Activated naive CD4-positive, alpha-beta T cell treated with anti-CD3 and anti-CD28 coated beads, Interleukin-2, amount 50 U/mL, for 16 hours (primary cell): ENCODE results near the gene KRT85.

ENCODE experiments used
- DNase-seq: peaks from one replicate; pipeline ENCODE4 v3.0.0-alpha.2; 2020

KRT85 gene

DNA sequence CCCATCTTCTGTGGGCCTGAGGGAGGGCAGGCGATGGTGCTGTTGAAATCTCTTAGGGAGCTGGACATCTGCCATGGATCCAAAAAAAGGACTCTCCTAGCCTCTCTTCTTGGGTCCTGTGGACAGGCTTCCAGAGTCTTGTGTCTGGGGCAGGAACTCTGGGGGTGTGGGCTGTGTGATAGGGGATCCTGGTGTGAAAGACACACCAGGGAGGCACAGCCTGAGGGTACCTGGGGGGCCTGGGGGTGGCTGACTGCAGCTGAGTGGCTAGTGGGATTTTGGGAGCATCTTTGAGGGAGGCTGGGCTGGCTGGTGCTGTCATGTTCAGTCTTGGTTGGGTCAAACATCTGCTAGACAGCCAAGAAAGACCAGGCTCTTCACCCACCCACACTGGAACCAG, 44.3 kb downstream of the KRT85 start:
- DNase-seq = no peak

DNA sequence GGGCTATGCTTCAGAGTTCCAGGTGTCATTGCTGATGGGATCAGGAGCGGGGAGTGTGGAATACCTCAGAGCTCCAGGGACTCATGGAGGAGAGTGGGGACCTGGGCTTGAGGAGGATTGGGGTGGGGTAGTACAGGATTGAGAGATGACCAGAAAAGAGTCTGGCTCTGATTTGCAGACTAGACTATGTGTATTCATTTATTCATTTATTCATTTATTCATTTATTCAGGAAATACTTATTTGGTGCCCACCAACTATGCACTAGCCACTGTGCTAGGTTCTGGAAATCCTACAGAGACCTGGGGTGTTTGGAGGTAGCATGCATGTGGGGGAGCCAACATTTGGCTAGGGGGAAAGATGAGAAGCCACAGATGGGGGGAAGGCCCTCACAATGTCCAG, 45.2 kb downstream of the KRT85 start:
- no peak for DNase-seq

DNA sequence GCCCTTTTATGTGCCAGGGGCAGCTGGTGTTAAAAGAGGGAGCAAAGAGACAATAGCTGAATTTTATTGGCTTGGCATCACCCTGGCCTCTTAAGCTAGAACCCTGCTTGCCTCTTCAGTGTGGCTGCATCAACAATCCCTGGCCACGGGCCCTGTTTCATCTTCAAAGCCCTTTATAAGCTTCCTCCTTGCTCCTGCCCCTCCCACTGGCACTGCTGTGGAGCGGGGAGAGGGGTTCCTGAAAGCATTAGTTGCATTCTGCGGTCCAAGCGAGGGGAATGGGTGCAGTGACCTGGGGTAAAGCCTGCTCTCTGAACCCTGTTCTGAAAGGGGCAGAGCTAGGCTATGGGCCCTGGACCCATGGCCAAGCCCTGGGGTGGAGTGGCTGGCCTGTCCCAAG, 45.9 kb downstream of the KRT85 start:
- no peak for DNase-seq

DNA sequence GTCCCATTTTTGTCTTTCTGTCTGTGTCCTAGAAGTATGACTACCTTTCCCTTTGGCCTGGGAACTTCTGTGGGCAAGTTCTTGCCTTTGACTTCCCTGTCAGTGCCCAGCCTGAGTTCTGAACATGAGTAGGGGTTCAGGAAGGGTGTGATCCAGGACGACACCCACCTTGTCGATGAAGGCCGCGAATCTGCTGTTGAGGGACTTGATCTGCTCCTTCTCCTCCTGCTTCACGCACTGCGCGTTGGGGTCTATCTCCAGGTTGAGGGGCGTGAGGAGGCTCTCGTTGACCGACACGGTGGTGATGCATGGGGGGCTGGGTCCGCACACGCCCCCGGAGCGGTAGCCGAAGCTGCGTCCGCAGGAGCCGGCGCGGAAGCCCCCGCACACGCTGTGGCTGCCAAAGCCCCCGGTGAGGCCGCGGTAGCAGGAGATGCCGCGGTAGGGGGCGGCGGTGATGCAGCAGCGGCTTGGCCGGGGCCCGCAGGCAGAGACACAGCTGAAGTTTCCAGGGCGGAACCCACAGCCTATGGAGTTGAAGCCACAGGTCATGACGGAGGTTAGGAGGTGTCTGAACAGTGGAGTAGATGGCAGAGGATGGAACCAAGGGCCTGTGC, 46.4 kb downstream of the KRT85 start, which contains the start of gene KRT83:
Gene KRT83, minus strand, starts transcription at position 615 of the 617 bp plus-strand sequence. Its CDS starts 63 bp downstream, at position 552.
- no peak for DNase-seq

- no peak for DNase-seq
Measured at GRCh38 chr12:52319097-52319496, 48.2 kb downstream of the KRT85 start.

GRCh38 chr12:52318241-52318990, 48.9 kb downstream of the KRT85 start:
- DNase-seq = no peak

DNA sequence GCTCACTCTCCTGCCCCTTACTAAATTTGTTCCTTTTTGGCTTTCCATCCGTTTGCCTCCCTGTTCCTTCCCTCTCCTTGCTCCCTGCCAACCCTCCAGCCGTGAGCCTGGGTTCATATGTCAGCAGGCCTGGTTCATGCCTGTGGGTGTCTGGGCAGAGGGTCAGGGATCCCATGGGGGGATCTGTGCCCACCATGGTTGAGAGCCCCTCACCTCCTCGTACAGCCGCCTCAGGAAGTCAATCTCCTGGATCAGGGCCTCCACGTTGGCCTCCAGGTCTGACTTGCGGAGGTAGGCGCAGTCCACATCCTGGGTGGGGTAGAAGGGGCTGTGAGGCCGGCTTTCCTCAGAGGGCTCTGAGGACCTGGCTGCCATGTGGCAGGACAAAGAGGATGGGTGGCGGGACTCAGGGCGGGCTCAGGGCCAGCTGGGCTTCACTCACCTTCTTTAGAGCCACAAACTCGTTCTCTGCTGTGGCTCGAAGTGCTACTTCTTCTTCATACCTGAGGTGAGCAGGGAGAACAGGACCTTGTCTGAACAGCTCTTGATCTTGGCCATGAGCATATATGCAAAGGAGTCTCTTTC, 49.7 kb downstream of the KRT85 start:
- no peak for DNase-seq

- DNase-seq = no peak
Measured at GRCh38 chr12:52316701-52317100, 50.6 kb downstream of the KRT85 start.

DNA sequence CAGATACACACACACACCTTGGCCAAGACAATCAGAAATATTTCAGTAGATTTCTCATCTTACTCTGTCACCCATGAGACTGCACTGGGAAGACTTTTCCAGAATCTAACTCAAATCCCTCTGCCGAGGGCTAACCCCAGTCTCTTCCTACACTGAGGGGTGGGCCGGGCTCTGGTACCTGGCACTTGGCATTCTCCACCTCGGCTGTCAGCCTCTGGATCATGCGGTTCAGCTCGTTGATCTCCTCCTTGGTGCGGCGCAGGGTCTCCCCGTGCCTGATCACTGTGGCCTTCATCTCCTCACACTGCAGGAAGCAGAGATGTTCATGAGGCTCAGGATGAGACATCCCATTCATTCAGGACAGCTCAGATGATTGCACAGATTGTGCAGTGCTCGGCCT, 51.0 kb downstream of the KRT85 start:
- no peak for DNase-seq

- DNase-seq = peak; percentile 33
Measured at GRCh38 chr12:52315721-52316120, 51.6 kb downstream of the KRT85 start.

DNA sequence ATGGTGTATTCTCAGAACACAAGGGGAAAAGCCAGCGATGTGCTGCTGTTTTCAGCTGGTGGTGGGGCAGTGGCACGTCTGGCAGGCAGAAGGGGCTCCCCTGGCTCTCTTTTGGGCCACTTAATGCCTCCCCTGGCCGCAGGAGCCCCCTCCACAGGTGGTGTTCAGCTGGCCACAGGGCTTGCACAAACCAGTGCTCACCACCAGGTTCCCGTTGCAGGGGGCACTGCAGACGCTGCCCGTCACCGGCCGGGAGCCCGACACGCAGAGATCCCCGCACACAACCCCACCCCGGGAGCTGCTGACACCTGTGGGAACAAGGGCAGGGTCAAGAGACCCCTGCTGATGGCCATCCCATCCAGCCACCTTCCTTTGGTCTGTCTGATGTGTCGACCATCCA, 52.8 kb downstream of the KRT85 start:
- DNase-seq = no peak

DNA sequence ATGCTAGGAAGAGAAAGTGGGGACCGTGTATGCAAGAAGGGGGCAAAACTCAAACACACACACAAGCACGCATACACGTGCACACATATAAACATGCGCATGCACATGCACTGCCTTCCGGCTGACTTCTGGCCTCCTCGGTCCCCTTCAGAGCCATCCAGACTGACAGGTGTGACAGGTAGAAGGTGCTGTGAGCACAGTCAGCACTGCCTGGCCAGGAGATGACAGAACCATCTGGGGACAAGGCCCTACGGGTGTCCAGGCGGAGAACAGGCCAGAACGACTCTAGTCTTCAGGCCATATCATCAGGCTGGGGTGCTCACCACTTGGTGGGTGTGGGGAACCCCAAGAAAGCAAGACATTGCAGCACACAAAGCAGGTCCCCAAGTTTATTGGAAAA, 53.4 kb downstream of the KRT85 start:
- no peak for DNase-seq

DNA sequence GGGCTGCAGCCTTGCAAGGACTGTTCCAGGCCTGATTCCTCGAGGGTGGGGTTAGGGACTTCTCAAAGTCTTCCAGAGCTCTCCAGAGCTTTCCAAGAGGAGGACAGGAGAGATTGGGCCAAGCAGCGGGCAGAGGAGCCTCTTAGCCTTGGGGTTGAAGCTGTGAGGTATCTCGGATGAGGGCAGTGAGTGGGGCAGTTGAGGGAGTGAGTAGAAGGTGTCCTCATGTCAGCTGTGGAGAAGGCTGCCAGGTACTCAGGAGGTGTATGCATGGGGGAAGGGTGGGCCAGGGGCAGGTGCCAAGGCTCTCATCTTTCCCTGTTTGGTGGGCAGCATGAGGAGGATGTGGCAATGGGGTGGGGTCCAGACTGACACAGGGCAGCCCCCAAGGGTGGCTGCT, 53.8 kb downstream of the KRT85 start:
- DNase-seq = no peak

DNA sequence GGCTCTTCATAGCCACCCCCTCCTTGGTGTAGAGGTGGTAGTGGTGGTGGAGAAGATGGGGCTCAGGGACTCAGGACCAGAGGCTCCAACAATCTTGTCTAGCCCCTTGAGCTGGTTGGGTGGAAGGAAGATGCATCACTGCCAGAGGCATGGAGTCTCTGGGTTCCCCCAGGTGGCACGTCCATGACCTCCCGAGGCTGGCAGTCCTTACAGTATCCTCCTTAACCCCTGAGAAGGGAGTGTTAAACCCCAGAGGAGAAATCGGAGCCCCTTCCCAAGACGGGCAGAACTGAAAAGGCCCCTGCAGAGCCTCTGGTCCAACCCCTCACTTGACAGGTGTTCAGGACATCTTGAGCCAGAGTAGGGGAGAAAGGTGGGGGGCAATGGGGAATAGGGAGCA, 55.2 kb downstream of the KRT85 start:
- no peak for DNase-seq

DNA sequence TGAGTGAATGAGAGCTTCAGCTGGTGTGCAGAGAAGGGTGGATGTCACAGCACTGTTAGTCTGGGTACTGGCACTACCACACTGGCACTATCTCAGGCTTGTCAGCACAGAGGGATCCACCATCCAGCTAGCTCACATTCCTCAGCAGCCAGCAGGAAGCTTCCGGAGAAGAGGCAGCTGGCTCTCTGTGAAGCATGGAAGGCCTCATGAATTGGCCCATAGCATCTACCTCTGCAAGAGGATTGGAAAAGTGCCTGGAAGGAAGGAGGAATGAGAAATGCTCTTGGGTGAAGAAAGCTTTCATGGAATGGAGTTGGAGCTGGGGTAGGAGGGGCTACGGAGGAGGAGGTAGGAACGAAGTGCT, 56.0 kb downstream of the KRT85 start:
- DNase-seq = no peak

GRCh38 chr12:52310622-52311284, 56.5 kb downstream of the KRT85 start:
- no peak for DNase-seq
